Measurements from ENCODE around the gene FAAP100.
"Not testable (repeated sequence)": the region's sequence is repeated elsewhere in the genome, so short reads cannot be mapped to it uniquely, and the experiment has no call there.

FAAP100 gene, protein sequence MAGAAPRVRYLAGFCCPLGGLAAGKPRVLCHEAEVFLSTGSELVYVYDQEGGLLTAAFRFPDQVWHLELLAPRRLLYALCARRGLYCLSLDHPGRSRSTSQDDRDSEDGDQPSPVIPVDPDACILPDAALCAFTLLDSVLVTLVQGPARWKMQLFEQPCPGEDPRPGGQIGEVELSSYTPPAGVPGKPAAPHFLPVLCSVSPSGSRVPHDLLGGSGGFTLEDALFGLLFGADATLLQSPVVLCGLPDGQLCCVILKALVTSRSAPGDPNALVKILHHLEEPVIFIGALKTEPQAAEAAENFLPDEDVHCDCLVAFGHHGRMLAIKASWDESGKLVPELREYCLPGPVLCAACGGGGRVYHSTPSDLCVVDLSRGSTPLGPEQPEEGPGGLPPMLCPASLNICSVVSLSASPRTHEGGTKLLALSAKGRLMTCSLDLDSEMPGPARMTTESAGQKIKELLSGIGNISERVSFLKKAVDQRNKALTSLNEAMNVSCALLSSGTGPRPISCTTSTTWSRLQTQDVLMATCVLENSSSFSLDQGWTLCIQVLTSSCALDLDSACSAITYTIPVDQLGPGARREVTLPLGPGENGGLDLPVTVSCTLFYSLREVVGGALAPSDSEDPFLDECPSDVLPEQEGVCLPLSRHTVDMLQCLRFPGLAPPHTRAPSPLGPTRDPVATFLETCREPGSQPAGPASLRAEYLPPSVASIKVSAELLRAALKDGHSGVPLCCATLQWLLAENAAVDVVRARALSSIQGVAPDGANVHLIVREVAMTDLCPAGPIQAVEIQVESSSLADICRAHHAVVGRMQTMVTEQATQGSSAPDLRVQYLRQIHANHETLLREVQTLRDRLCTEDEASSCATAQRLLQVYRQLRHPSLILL

DNA sequence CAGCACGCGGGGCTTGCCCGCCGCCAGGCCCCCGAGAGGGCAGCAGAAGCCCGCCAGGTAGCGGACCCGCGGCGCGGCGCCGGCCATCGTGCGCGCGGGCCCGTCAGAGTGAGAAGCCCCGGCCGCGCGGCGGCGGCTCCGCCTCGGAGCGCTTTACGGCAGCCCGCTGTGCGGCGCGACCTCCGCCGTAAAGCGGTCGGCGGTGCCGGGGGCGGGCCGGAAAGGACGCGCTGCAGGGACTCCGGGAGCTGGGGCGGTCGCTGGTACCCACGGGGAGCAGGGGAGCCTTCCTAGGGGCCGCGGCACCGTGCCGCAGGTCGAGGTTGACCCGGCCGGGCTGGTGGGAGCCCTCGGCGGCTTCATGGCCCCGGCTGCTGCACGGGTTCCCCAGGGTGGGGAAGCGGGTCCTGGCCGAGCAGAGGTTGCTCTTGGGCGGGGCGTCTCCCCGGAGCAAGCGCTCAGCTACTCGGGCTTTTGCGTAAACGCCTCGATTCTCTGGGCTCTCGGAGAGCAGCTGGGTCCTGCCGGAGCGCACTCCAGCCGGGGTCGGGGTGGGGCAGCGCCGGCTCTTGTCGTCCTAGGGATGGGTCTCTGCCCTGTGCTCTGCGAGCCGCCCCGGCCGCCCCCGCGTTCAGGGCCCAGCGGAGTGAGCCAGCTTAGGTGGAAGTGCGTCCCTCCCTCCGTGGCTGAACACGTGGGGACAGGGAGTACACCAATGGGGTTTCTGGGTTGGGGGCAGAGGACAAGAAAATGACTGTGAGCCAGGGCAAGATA, at the start of gene FAAP100:
Gene FAAP100 (minus strand): TSS at position 110 of the 774 bp plus-strand sequence. CDS start 23 bp downstream, at position 87.
- DNase-seq, result peak; percentile 33 to 92

DNA sequence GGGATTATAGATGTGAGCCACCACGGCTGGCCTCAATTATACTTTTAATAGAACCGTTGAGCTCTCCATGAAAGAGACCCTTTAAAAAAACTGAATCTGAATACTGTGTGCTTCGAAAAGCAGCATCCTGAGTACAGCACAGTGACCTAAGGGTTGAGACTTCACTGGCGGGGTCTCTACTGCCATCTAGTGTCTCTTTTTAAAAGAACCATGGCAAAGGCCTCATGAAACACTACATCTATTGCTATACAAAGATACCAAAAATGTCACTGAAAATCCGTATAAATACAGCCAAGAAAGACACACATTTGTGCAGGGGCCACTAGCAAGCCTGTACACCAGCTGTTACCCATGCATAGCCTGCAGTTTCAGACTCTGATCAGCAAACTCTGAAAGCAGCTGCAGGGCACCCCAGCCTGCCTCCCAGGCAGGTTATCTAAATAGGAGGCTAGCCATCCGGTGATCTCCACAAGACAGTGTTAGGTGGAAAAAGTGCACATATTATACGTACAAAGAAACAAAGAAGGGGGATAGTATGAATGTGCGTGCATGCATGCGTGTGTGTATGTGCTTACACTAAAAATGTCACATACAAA, 49.5 kb upstream of the FAAP100 start:
- peak; percentile 65 to 76 for DNase-seq

- DNase-seq, result no peak
These were observed 47.8 kb upstream of the FAAP100 start for GRCh38 chr17:81599719-81600486.

- DNase-seq, result no peak
These were observed 41.1 kb upstream of the FAAP100 start for GRCh38 chr17:81593105-81593871.

GRCh38 chr17:81591971-81592370, 39.8 kb upstream of the FAAP100 start:
- no peak for DNase-seq

DNA sequence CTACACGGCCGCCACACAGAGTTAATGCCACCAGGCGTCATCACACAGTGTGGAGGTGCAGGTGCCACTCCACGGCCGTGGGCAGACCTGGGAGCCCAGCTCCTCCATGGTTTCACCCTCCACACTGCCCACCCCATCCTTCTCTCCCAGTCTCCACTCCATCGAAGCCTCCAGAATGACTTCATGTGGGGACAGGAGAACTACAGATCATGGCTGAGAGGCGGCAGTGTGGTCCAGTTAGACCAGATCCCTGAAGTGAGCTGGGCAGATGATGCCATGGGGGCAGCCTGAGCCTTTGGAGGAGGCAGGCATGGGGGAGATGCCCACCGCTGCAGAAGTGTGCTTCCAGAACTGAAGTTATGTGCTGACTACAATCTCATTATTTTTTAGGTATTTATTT, 38.0 kb upstream of the FAAP100 start:
- DNase-seq, result no peak

GRCh38 chr17:81589612-81590011, 37.5 kb upstream of the FAAP100 start:
- DNase-seq, result no peak

DNA sequence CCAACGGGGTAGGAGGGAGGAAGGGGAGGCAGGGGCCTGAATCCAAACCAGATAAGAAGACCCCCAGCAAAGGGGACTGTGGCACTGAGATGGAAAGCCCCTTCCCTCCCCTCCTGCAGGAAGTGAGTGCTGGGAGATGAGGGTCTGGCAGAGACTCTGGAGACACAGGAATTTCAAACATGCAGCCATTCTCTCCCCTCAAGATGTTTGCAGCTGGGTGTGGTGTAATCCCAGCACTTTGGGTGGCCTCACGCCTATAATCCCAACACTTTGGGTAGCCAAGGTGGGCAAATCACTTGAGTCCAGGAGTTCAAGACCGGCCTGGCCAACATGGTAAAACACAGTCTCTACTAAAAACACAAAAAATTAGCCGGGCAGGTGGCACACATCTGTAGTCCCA, 33.9 kb upstream of the FAAP100 start:
- no peak for DNase-seq

- not testable (repeated sequence) for DNase-seq
These were observed 32.6 kb upstream of the FAAP100 start for GRCh38 chr17:81584771-81585170.

DNA sequence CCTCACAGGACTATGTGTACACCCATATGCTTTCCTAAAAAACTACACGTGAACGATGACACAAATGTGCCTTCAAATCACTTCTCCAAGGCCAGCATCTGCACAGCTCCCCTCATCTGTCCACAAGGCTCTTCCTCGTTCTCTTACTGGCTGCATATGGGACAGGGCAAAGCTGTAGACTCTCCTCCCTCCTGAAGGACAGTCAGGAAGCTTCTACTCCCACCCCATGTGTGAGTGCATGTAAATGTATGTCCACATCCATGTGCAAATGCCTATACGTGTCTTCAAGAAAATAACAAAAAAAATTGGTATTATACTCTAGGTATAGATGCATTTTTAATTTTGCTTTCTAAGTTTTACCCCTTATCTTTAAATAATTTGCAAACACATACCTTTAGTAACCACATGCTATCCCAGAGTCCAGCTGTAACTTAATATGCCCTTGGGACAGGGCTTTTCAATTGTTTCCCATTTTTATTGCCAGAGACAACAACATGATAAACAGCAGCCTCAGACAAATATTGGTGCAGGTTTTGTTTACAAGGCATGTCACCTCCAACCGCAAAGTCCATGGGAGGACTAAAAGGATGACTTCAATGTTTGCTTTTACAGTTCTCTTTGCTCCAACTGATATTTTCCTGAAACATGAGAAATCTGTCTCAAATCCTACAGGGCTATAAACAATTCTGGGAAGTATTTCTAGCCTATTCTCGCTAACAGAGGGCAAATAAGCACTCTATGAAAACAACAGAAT, 31.6 kb upstream of the FAAP100 start:
- DNase-seq, result no peak

- no peak for DNase-seq
These were observed 30.6 kb upstream of the FAAP100 start for GRCh38 chr17:81582749-81583148.

GRCh38 chr17:81582341-81582740, 30.2 kb upstream of the FAAP100 start:
- no peak for DNase-seq

DNA sequence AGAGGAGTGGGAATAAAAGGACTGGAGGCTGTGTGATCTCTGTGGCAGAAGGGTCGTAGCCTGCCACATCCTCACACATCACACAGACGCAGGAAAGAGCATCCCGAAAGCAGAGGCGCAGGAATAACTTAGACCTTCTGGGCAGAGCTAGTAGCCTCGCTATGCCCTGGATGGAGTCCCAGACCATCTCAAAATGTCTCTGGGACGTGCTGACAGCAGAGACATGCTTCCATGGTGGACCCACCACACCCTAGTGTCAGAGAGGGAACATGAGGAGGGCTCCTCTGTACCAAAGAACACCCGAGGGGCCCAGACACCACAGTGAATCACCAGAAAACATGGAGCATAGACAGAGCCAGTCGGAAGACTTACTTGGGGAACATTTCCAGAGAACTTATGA, 29.6 kb upstream of the FAAP100 start:
- no peak for DNase-seq

- no peak for DNase-seq
These were observed 28.3 kb upstream of the FAAP100 start for GRCh38 chr17:81580481-81580880.

DNA sequence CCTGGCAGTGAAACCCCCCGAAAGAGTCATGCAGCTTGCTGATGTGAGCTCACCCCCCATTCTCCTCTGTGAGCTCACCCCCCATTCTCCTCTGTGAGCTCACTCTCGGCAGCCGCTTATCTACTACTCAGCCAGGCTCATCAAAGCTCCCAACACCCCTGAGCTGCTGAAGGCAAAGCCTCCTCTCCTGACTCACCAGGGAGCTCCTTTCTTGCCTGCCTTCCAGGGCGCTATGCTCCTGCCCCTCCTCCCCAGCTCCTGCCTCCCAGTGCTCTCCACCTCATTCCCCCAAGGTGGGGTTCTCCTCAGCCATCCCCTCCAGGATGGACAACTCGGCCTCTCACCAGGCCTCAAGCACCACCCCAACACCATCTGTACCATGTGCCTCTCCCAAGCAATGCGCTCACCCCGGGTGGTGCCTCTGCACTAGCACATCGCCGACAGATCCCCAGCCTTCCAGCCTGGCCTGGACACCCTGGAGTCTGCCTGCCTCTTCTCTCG, 27.7 kb upstream of the FAAP100 start:
- DNase-seq, result no peak

GRCh38 chr17:81579298-81579697, 27.1 kb upstream of the FAAP100 start:
- no peak for DNase-seq

GRCh38 chr17:81578561-81579225, 26.5 kb upstream of the FAAP100 start:
- DNase-seq, result no peak

DNA sequence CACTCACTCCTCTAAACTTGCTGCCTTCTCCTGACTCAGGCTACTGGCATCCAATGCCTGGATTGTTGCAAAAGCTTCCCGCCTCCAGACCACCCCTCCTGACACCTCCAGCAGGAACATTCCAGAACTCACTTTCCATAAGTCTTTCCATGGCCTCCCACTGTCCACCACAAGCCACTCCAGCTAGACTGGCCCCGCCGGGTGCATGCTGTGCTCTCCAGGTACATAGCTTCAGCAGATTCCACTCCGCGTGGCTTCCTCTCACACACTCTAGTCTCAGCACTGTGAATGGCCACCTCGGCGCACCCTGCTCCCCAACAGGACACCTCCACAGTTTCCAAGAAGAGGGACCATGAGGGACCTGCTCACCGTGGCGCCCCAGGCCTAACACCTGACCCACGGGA, 25.9 kb upstream of the FAAP100 start:
- DNase-seq, result no peak

- no peak for DNase-seq
These were observed 25.3 kb upstream of the FAAP100 start for GRCh38 chr17:81577278-81578000.
